NCI-H187 (cell line): ENCODE data around the gene ASAP3.
"Not testable (repeated sequence)": the region's sequence is repeated elsewhere in the genome, so short reads cannot be mapped to it uniquely, and the experiment has no call there.

Experiments
- DNase-seq, 2 experiments: peaks; one replicate each; lab custom pipeline; 2025; lab: John Stamatoyannopoulos, UW

Gene ASAP3

GRCh38 chr1:23395849-23396248, 88.1 kb downstream of the ASAP3 start:
- no peak for DNase-seq

- no peak for DNase-seq
These were observed 88.7 kb downstream of the ASAP3 start for GRCh38 chr1:23395154-23395724.

- DNase-seq, result no peak
These were observed 89.3 kb downstream of the ASAP3 start for GRCh38 chr1:23394684-23395083.

GRCh38 chr1:23394181-23394580, 89.8 kb downstream of the ASAP3 start:
- no peak for DNase-seq

GRCh38 chr1:23393706-23394105, 90.3 kb downstream of the ASAP3 start:
- DNase-seq, result no peak

GRCh38 chr1:23392125-23392855, 91.7 kb downstream of the ASAP3 start:
- no peak for DNase-seq

GRCh38 chr1:23389837-23390321, 94.1 kb downstream of the ASAP3 start:
- no peak for DNase-seq

GRCh38 chr1:23387494-23387893, 96.5 kb downstream of the ASAP3 start:
- no peak for DNase-seq

- no peak for DNase-seq
These were observed 98.8 kb downstream of the ASAP3 start for GRCh38 chr1:23385119-23385621.

GRCh38 chr1:23384312-23385058, 99.5 kb downstream of the ASAP3 start:
- no peak for DNase-seq

GRCh38 chr1:23383577-23384311, 100.2 kb downstream of the ASAP3 start:
- DNase-seq, result no peak

GRCh38 chr1:23381233-23381885, 102.6 kb downstream of the ASAP3 start:
- no peak for DNase-seq

- DNase-seq, result no peak
These were observed 103.3 kb downstream of the ASAP3 start for GRCh38 chr1:23380719-23381118.

GRCh38 chr1:23380236-23380635, 103.7 kb downstream of the ASAP3 start:
- DNase-seq, result not testable (repeated sequence)
